Activated CD4-positive, alpha-beta T cell treated with anti-CD3 and anti-CD28 coated beads, Interleukin-2, amount 50 U/mL, for 16 hours (primary cell): Measurements from ENCODE around the gene TARS1.
"Not testable (repeated sequence)": the region's sequence is repeated elsewhere in the genome, so short reads cannot be mapped to it uniquely, and the experiment has no call there.

Experiments
- DNase-seq: peaks from one replicate; pipeline ENCODE4 v3.0.0-alpha.2; 2020

Gene TARS1

GRCh38 chr5:33489481-33490067 is 48.8 kb downstream of the TARS1 start:
- DNase-seq, result no peak

GRCh38 chr5:33490071-33490665 is 49.4 kb downstream of the TARS1 start:
- no peak for DNase-seq

DNA sequence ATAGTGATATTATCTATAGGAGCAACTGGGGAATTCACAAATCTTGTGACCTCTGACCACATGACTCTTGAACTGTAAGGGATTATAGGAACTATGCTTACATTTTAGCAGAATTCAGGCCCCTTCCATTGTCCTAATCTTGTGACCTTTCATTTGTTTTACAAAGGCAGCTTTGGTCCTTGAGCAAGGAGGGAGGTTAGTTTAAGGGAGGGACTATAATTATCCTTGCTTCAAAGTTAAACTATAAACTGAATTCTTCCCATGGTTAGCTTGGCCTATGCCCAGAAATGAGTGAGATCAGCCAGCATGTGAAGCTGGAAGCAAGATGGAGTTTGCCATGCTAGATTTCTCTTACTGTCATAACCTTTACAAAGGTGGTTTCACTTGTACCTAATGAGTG is 51.2 kb downstream of the TARS1 start:
- no peak for DNase-seq

DNA sequence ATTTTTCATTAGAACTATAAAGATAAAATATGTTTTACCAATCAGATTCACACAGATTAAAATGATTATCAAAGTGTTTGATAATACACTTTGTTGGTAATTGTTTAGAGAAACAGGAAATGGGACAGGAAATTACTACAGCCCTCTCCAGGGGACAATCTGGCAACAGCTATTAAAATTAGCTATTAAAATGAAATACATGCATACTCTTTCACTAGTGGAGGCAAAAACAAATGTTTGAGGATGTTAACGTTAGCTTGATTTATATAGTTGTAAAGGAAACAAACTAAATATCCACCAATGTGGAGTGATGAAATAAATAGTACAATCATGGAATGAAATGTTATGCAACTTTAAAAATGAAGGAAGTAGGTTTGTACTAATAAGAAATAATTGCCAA is 53.7 kb downstream of the TARS1 start:
- DNase-seq, result no peak

- DNase-seq, result no peak
Observed at GRCh38 chr5:33501260-33501659, 60.5 kb downstream of the TARS1 start.

- DNase-seq, result no peak
Observed at GRCh38 chr5:33501899-33502298, 61.1 kb downstream of the TARS1 start.

GRCh38 chr5:33504570-33504969 is 63.8 kb downstream of the TARS1 start:
- no peak for DNase-seq

DNA sequence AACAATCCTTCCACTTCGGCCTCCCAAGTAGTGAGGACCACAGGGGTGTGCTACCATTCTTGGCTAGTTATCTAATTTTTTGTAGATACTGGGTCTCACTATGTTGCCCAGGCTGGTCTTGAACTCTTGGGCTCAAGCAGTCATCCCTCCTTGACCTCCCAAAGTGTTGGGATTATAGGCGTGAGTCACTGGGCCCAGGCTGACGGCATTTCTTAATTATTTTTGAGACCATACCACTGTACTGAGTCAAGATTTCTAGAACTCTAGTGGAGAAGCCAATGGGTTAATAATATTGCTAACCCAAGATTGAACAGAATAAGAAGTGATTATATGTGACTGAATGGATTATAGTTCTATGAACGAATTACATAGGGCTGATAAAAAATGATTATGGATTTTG is 66.7 kb downstream of the TARS1 start:
- no peak for DNase-seq

DNA sequence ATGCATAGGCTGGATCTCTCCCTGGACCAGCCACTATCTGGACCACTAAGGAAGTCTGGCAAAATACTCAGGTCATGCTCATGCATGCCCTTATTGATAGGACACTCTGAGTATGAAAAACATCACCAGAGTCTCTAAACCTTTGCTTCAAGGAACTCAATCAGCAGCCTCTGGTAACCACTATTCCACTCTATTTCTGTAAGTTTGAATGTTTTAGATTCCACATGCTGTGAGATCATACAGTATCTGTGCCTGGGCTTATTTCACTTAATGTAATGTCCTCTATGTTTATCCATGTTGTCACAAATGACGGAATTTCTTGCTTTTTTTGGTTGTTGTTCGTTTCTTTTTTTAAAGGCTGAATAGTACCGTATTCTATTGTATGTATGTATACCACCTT is 68.3 kb downstream of the TARS1 start:
- DNase-seq, result no peak

- DNase-seq, result no peak
Observed at GRCh38 chr5:33513462-33514185, 72.9 kb downstream of the TARS1 start.

DNA sequence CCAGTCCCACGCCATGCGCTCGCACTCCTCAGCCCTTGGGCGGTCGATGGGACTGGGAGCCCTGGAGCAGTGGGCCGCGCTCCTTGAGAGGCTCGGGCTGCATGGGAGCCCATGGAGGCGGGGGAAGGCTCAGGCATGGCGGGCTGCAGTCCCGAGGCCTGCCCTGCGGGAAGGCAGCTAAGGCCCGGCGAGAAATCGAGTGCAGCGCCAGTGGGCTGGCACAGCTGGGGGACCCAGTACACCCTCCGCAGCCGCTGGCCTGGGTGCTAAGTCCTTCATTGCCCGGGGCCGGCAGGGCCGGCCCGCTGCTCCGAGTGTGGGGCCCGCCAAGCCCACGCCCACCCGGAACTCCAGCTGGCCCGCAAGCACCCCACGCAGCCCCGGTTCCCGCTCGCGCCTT is 74.6 kb downstream of the TARS1 start:
- DNase-seq, result not testable (repeated sequence)

GRCh38 chr5:33516421-33516820 is 75.7 kb downstream of the TARS1 start:
- DNase-seq, result no peak
